ENCODE data around the gene TOM1L2.

TOM1L2 gene

DNA sequence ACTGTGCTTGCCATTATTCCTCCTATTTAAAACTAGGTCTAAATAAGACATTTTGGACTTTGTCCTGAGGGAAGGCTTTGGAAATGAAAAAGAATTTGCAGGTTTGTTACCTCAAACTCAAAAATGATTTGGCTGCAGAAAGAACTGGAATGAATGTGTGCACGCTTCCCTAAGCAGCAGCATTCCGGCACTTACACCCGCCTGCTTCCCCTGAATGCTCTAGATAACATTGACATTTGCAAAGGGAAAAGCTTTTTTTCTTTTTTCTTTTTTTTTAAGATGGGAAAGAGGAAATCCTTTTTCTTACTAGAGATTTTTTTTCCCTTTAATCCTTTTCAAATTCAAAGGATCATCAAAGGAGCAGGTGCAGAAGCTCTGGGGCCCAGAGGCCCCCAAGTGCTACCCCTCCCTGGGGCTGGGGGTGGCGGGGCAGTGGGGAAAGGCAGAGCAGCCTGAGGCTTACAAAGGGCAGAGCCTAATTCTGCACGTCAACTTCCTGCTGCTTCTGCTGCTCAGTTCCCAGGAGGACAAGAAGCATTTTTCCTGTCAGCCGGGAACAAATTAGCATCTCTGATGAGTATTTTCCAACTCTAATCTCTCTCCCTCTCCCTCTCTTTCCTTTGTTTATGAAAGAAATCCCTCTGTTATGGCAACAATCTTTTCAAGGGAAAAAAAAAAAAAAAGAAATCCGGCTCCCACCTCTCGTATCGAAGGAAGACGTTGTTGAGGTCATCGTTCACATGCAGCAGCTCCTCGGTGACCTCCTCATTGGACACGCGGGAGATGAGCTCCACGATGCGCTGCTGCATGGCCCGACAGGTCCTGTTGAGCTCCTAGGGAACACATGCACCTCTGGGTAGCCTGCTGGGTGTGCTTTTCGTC is 103.3 kb downstream of the TOM1L2 start:
- DNase-seq, result no peak

DNA sequence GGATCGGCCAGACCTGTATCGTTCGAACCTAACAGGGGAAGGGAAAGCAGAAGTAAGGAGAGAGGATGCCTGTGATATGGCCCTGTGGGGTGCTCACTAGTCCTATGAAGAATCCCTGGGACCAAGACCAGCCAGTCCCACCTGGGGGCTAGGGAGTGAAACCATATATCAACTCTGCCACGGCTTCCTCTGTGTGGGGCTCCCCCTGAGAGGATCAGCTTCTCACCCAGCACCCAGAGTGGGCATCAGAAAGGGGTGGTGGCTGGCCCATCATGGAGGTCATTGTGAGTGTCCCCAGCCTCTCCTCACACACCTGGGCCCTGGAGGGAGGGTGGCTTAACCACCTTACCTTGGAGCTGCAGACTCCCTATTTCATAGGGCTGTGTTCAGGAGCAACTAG is 105.3 kb downstream of the TOM1L2 start:
- DNase-seq, result no peak

DNA sequence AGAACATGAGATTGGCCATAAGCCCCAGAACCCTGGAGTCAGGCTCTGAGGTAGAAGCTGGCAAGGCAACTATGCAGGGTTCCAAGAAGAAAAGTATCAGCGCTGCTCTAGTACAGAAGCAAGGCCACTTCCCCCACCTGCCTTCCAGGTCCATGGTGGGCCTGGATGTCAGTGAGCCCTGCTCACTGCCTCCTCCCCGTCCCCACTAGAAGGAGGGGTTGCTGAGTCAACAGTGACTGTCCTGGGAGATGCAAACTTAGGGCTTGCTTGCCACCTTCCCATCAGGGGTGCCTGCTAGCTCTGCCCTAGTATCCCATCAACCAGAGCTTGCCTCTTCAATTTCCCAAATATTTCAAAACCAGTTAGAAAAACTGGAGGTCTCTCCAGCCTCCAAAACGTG is 105.8 kb downstream of the TOM1L2 start:
- no peak for DNase-seq

DNA sequence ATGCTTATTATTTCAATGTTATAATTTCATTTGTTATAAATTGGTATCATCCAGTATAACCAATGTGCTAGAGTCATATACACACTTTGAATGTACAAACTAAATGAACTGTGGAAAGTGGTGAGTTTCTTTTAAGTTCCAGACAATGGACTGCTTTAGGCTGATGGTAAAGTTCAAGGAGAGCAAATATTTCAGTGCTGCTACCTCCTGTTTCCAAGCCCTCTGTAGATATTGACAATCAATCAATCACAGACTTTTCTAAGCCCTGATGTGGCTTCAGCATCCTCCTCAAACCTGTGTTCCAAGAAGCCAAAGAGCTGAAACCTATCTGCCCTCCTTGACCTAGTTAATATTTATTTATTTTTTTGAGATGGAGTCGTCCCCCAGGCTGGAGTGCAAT is 107.2 kb downstream of the TOM1L2 start:
- no peak for DNase-seq

DNA sequence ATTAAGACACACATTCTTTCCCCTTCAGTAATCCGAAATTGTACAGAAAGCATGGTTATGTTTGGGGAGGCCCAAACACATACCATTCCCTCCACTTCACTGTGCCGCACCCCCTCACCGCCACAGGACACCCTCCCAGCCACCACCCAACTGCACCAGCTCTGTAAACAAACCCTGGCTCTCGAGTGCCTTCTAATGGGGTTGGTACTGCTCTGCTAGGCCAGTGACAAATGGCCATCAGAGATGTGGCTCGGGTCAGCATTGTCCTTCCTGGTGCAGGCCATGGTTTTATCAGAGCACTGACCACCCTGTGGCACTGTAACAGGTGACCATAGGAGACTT is 111.5 kb downstream of the TOM1L2 start:
- DNase-seq, result no peak

DNA sequence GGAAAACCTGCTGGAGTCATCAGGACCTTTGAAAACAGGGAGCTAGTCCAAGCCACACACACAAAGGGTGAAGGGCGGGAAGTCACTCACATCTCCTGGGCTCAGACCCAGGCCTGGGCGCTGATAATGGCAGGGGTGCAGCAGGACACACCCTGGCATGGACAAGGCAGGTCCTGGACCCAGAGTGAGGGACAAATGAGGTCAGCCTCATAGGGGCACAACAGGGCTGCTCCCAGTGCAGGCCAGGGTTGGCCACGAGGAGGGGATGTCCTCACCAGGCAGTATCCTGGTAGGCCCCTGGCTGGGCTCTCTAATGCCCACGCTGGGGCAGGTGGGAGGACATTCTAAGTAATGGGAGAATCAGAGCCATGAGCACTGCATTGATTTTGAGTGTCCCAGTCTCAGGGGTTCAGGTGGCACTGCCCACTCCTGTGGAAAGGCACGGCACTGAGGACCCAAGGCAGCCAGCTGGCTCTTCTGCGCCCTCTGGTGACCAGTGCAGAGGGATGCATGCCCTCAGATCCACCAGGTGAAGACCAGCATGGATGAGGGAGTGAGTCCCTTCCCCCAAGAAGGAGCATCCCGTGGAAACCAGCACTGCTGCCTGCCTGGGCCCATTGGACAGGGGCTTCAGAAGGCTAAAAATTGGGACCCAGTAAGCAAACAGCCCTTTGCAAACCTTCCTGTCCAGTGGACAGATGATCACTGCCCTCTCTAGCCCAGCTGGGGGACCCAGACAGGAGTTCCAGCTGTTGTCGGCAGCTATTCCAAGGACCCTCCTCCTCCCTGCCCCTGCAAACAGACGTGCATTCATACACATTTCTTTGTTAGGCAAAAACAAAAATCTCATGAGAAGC is 112.1 kb downstream of the TOM1L2 start:
- DNase-seq, result peak; percentile 63

DNA sequence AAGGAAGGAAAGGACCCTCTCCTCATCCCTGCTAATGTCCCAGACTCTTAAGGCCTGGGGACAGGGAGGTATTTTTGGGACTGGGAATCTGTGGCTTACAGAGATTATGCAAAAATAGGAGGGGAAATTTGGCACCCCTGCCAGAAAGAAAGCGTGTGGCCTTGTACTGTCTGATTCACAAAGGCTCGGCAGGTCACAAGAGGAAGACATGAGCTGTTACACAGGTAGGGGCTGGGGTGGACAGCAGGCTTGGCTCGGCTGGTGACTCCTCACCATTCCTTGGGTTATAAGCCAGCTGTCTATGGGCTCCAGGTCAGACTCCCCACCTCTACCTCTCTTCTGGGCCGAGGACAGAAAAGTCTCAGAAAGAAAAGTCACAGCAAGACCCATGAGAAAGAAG is 114.7 kb downstream of the TOM1L2 start:
- DNase-seq, result no peak

DNA sequence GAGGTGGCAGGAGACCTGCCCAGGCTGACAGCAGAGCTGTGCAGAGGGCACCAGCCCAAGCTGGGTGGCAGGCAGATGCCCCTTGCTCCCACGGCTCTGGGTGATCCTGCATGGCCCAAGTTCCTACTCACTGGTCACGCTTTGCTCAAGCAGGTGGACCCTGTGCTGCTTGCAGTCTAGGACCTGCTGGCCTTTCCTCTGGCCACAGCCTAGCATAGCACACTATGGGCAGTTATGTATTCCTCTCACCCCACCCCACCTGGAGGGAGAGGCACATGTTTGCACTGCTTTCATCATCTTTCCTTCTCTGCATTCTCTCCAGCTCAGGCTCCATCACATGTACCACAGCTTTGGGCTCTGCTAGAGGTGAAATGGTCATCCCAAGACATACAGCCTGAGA is 115.8 kb downstream of the TOM1L2 start:
- no peak for DNase-seq

DNA sequence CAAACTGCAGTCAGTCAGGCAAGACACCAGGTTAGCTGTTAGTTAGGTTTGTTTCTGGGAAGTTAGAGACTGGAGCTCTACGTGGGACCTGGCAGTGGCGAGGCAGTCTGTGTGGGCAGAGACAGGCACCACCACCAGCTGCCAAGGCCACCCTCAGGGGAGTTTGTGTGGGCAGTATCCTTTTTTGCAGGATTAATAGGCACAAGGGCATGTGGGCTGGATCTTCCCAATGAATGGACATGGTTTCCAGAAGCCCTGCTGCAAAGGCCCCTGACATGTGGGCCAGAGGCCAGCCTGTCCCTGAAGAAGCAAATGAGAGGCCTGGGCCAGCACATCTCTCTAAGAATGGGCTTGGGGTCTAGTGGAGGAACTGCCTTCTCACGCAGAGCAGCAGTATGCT is 116.2 kb downstream of the TOM1L2 start:
- no peak for DNase-seq

DNA sequence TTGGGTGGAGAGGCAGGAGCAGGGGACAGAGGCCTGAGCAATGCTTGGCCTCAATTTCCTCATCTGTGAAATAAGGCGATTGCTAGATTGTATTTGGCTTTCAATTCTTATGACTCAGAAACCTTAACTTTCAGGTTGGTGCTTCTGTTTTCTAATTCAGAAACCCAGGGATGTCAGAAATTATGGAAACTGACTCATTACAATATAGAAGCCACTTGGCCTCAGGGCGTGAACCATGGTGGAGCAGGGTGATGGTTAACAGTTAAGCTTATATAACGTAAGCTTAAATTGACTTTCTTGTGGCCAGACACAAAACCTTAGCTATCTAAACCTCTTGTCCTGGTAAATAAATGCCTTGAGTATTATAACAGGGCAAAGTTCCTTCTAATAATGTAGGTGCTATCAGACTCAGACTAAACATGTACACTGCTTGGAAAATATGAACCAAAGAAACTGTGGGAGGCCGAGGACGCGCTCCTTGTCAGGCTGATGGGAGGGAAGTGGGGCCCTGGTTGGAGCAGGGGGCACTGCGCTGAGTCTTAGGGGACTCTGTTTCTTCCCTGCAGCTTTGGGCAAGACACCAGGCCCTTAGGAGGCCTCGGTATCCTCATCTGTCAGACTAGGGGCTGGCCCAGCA is 118.3 kb downstream of the TOM1L2 start:
- no peak for DNase-seq

DNA sequence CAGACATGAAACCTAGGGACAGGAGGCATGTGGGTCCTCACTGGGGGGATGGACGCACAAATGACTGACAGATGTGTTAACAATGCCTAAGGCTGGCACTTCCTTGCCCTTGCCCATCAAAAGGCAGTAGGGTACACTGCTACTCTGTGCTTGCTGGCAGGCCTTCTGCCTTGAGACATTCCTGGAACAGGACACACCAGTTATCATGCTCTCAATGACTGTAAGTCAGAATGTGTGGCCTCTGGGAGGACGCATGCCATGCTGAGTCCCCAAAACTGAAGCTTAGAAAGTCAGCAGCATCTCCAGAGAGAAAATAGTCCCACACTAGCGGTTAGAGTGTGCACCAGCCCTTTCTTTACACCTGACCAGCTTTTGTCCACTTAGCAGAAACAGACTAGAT is 119.3 kb downstream of the TOM1L2 start:
- no peak for DNase-seq

DNA sequence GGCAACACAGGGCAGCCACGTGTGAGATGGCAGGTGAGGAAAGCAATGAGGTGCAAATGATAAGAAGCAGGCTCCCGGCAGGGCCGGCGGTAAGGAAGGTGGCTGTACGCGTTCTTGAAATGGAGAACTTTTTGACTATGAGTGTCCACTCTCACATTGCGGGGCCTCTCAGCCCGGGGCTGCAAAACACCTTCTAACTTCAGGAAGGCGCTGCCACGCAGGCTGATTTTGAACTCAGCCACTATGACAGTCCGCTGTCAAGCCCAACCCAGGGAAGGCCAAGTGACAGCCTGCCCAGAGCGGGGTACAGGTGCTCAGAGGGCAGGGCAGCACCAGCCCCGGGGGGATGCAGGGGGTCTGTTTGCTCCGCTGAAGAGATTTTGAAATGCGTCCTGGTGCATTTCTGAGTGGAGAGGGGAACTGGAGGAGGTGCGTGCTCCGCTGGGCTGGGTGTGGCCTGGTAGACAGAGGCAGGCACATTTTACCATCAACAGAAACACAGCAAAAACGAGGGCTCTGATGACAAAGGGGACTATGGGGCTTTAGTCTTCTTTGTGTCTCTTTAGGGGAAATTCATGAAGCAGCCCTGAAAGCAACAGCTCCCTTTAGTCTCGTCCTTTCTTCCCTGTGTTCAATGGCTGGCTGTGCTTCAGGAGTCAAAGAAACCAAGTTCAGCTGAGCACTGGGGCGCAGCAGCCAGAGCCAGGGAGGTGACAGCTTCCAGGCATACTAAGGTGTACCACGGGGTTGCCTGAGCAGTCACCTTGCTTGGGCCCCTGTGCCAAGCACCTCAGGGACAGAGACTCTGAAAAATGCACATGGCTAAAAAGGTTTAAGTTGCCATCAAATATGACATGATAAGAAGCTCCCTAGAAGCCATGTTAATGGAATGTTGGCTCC is 120.8 kb downstream of the TOM1L2 start:
- no peak for DNase-seq

DNA sequence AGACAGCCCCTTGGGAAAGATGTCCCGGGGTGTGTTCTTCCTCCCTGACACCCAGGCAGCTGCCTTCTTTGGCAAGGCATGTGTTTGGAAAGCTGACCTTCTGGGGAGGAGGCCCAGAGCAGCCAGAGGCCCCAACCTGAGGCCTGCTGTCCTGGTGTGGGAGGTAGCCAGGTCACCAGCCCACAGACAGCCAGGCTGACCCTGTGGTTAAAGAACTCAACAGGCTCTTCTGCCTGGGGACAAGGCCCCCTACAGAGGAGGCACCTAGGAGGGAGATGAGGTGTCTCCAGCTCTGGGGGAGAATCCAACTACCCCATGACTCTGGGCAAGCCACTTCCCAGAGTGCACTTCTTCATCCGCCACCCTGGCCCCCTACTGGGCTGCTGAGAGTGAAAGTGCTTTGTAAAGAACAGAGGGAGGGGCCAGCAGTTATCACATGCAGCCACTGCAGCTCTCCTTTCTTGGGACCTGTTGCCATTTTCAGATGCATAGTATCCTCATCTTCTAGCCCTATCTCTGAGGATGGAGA is 122.3 kb downstream of the TOM1L2 start:
- DNase-seq, result peak; percentile 65

DNA sequence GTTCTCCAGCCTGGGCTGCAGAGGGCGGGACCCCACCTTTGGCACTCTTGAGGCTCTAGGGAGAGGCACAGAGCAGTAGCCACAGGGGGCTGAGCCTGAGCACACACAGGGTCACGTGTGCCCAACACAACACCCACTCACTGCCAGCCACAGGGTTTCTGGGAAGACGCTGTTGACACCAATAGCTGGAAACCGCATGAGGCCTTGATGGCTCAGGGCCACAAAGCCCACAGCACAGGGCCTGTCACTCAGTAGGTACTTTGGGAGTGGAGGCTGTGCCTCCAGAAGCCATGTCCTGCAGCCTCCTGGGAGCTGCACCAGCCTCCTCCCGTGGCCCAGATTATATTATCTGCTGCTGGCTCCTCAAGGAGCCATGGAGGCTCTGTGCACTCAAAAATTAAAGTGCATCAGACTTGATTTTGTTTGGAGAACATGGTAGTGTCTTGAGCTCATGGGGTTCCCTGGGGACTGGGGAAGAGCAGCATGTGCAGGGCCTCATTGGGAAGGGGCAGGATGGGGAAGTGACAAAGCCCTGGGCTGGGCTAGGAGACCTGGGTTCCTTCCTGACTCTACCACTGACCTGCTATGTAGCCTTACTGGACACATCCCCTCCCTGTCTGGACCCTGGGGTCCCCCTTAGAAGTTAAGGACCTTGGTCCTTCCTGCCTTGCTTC is 122.9 kb downstream of the TOM1L2 start:
- peak; percentile 83 for DNase-seq

DNA sequence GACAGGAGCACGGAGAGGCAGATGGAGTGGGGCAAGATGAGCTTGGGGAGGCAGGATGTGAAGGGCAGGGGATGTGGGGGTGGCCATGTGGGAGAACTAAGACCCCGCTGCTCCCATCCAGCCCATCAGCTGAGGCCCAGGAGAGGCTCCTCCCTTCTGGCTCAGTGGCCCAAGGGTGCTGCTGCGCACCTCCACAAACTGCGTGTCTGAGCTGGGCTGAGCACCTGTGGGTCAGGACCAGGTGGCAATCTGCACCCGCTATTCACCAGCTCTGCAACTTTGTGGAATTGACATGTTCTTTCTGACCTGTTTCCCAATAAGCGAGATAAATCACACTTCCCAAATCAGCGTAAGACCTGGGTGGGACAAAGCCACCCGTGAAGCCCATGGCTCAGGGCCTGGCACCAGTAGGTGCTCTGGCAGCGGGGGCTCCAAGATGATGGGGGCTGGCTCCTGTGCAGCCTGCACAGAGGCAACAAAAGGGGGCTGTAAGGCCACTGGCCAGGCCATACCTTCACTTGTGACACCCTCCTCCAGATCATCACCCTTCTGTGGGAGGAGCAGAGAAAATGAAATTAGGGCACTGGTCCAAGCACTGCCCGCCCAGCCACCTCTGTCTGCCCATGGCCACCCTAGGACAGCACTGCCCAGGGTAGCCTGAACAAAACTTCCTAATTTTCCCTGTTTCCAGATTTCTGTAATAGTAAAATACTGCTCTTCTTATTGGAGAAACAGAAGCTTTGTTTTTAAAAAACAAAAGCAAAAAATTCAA is 123.7 kb downstream of the TOM1L2 start:
- DNase-seq, result no peak

DNA sequence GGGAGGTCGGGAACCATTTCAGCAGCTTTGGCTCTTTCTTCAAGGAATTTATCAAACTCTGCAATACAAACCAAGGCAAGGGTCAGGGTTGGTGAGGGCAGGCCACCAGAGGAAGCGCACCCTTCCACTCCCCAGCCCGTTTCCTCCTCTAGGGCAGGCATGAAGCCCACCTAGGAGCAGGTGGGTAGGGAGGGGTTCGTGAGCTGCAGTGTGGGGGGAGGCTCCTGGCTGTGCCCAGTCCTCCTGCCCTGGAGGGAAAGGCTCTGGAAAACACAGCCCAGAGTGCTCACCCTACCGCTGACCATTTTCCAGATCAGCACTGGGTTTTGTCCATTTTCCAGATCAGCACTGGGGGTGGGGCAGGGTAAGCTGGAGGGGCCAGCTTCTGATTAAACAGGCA is 124.5 kb downstream of the TOM1L2 start:
- no peak for DNase-seq

DNA sequence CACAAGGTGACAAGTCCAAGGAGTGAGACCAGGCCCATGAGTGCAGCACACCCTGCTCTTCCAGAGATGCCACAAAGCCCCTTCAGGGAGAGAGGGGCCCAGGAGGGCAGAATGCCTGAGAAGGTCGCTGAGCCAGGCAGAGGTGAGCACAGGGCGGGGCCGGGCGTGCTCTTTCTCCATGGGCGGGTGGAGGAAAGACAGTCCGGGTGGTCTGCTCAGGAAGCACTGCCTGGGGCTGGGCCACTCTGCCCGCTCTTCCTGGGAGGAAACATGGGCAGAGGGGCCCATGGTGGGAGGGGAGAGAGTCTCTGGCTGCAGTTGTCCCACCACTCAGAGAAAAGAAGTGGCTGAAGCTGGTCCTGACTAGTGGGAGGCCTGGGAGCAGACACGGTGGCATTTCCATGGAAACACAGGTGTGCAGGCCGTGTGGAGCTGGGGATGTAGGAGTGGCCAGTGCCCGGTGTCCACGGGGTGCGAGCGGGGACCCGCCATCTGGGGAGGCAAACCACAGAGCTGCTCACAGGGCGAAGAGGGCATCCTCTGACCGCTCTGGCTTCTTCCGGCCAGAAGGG is 125.0 kb downstream of the TOM1L2 start:
- DNase-seq, result no peak

DNA sequence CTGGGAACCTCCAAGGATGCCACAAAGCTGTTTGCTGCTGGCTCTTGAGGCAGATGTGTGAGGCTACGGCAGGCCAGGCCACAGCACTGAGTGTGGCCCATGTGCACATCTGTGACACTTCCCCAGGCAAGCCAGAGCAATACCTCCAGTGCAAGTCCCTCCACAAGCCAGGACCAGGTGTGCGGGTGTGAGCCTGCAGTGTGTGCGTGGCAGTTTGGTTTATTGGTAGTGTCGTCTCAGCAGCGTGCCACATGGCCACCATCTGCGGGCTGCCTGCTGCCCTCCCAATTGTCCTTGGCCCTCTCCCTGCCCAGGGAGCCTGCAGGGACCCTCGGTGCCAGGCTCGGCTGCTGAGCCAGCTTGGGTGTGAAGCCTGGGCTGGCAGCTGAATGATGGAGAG is 125.6 kb downstream of the TOM1L2 start:
- no peak for DNase-seq

DNA sequence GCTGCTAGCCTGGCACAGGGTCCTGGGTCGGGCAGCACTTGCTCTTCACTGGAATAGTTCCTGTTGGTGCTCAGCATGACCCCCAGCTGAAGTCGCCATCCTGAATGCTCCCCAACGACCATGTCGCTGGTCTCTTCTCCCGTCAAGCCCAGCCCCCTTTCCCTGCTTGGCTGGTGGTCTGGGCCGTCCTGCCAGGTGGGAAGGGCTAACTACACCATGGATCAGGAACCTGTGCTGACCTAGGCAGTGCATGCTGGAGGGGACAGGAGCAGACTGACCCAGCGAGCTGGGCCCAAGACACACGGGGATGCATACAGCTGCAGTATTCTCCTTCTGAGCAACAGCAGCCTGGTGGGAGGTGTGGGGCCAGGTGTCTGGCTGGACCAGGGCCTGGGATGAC is 126.2 kb downstream of the TOM1L2 start:
- DNase-seq, result no peak

DNA sequence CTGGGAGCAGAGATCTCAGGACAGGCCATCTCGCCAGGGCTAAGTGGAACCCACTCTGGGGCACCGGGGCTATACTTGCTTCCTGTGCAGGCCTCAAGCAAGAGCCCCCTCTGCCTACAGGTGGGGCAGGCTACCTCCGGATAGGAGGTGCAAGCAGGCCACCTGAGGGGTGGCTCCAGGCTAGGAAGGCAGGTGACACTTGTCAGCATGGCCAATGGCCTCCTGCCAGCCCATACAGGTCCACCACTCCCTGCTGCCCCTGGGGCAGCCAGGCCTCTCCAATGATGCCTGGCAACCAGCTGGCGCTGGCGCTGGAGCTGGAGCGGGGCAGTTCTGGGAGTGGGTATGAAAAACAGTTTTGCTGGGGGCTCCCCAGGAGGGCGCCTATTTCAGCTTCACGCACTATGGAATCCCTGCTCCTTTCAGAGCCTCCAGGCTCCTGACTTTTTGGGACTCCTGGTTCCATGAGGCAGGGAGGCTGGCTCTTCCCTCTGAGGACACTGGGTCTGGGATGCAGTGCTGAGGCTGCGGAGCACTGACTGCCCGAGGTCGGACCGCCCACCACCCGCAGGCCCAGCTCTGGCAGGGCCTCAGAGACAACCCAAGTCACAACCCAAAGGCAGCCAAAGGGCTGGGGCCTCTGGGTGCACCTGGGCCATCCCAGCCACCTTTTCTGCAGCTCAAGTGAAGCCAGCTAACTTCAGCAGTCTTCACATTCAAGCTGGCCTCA is 127.0 kb downstream of the TOM1L2 start:
- DNase-seq, result no peak
